Progenitor cell of endocrine pancreas (in vitro differentiated cells): ENCODE measurements around the gene UGT1A8. TPM values are rescaled to one million over a fixed set of nuclear protein-coding genes. Genes with fewer than 3 reads are reported as not detected.
"Not testable (repeated sequence)": the region's sequence is repeated elsewhere in the genome, so short reads cannot be mapped to it uniquely, and the experiment has no call there.

ENCODE experiments used
- DNase-seq: peaks from one replicate; pipeline ENCODE4 v3.0.0; 2021; ENCODE audit warnings: low spot score; ENCODE audit not compliant: unreplicated experiment
- H3K27ac Mint-ChIP-seq: 2 replicates; pipeline ENCODE4 v1.8.0; 2021; ENCODE audit warnings: mild to moderate bottlenecking, moderate library complexity, mixed read lengths
- H3K27me3 Mint-ChIP-seq: 2 replicates; pipeline ENCODE4 v1.8.0; 2021; ENCODE audit warnings: mixed read lengths
- H3K36me3 Mint-ChIP-seq: 2 replicates; pipeline ENCODE4 v1.8.0; 2022; ENCODE audit warnings: mixed read lengths; ENCODE audit not compliant: insufficient read depth
- H3K4me1 Mint-ChIP-seq: 2 replicates; pipeline ENCODE4 v1.8.0; 2021; ENCODE audit warnings: low read depth, mixed read lengths
- H3K4me3 Mint-ChIP-seq: 2 replicates; pipeline ENCODE4 v1.8.0; 2021; ENCODE audit warnings: low read depth, mild to moderate bottlenecking, moderate library complexity, mixed read lengths
- H3K9me3 Mint-ChIP-seq: 2 replicates; pipeline ENCODE4 v1.8.0; 2021; ENCODE audit warnings: low read depth, mixed read lengths
- CTCF ChIP-seq: fragments of 200-600 bp; sonication (generic); IDR thresholded peaks from one replicate; pipeline ENCODE4 v1.5.0; 2021; ENCODE audit warnings: antibody characterized with exemption, mild to moderate bottlenecking; ENCODE audit not compliant: unreplicated experiment
- total RNA-seq: library from RNA; stranded (reverse); gene quantifications from 2 replicates; pipeline ENCODE4 v1.2.1, GENCODE V29; 2021

UGT1A8 gene
- total RNA-seq, 1 donor from 2014 or later: not detected

DNA sequence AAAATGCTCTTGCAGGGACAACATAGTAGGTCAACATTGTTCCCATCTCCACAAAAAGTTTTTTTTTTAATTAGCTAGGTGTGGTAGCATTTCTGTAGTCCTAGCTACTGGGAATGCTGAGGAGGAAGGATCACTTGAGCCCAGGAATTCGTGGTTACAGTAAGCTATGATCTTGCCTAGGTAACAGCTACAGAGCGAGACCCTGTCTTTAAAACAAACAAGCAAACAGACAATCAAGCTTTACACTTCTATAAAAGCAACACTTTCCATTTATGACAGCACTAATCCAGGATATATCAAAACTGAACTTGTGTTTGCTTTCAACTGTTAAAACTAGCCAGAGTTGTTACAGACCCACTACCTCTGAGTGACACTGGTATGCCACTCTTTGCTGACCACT, 123.4 kb downstream of the UGT1A8 start:
- DNase-seq: no peak
- no peak for TF ChIP-seq CTCF
- no peaks in the 10 kb centered on the region for H3K36me3 Mint-ChIP-seq
- peaks cover 4% of the 10 kb centered on the region for H3K4me1 Mint-ChIP-seq
- H3K27me3 Mint-ChIP-seq: peaks cover 4% of the 10 kb centered on the region
- peaks cover 13% of the 10 kb centered on the region for H3K9me3 Mint-ChIP-seq
- no peak overlapping the region for H3K27ac Mint-ChIP-seq
- H3K4me3 Mint-ChIP-seq: no peak overlapping the region

DNA sequence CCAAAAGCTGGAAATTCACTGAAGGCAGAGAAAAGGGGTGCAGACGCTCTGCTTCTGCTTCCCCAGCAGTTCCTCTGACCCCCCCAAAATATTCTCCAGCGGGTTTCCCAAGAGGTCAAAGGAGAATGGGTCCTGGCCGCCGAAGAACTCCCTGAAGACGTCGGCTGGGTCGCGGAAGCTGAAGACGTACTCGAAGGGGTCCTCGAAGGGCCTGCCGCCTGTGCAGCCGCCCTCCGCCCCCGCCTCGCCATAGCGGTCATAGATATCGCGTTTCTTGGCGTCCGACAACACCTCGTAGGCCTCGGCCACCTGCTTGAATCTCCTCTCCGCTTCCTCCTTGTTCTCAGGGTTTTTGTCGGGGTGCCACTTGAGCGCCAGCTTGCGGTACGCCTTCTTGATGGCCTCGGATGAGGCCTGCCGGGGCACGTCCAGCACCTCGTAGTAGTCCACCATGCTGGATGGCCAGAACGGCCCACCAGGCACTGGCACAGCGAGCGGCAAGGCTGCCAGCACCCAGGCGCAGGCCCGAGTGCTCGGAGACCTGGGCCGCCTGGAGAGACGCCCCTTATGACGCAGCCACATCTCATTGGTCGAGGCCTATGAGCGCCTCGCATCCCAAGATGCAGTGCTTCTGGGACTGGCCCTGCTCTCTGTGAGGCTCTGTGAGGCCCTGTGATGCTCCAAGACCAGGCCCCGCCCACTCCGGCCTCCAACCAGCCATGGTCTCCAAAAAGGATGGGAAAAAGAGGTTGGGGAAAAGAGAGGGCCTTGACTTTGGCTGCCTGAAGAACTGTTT, 126.2 kb downstream of the UGT1A8 start:
- H3K9me3 Mint-ChIP-seq: peaks cover 15% of the 10 kb centered on the region
- no peak for DNase-seq
- no peak overlapping the region for H3K4me3 Mint-ChIP-seq
- no peaks in the 10 kb centered on the region for H3K36me3 Mint-ChIP-seq
- peaks cover 4% of the 10 kb centered on the region for H3K4me1 Mint-ChIP-seq
- H3K27me3 Mint-ChIP-seq: peaks cover 8% of the 10 kb centered on the region
- H3K27ac Mint-ChIP-seq: no peak overlapping the region
- TF ChIP-seq CTCF: no peak

GRCh38 chr2:233745073-233745755, 127.8 kb downstream of the UGT1A8 start:
- no peak overlapping the region for H3K4me3 Mint-ChIP-seq
- H3K36me3 Mint-ChIP-seq: peaks cover under 1% of the 10 kb centered on the region
- H3K9me3 Mint-ChIP-seq: peaks cover 23% of the 10 kb centered on the region
- TF ChIP-seq CTCF: no peak
- no peak for DNase-seq
- peaks cover 4% of the 10 kb centered on the region for H3K4me1 Mint-ChIP-seq
- no peak overlapping the region for H3K27ac Mint-ChIP-seq
- H3K27me3 Mint-ChIP-seq: peaks cover 12% of the 10 kb centered on the region

GRCh38 chr2:233745838-233746237, 128.4 kb downstream of the UGT1A8 start:
- Mint-ChIP-seq H3K9me3 (peaks cover 25% of the 10 kb centered on the region), H3K27me3 (peaks cover 12% of the 10 kb centered on the region)
- not testable (repeated sequence) for H3K4me3 Mint-ChIP-seq, DNase-seq, H3K36me3 Mint-ChIP-seq, H3K4me1 Mint-ChIP-seq, H3K27ac Mint-ChIP-seq

- Mint-ChIP-seq H3K4me3 (no peak overlapping the region), H3K4me1 (peaks cover 4% of the 10 kb centered on the region), H3K27me3 (peaks cover 12% of the 10 kb centered on the region), H3K36me3 (peaks cover 1% of the 10 kb centered on the region), H3K9me3 (peaks cover 33% of the 10 kb centered on the region), H3K27ac (no peak overlapping the region)
- no peak for TF ChIP-seq CTCF
- no peak for DNase-seq
Observed at GRCh38 chr2:233746475-233747282, 129.2 kb downstream of the UGT1A8 start.
